K562 (cell line): ENCODE data around the gene CRELD2. TPM values are rescaled to one million over a fixed set of nuclear protein-coding genes. Genes with fewer than 3 reads are reported as not detected.

Experiments used
- ATAC-seq: fragments of 200-7000 bp; cut with Tn5 transposase; 3 replicates; pipeline ENCODE4 v1.9.1; 2020; ENCODE audit warnings: moderate library complexity
- BruUV-seq: library from RNA; stranded (reverse); fragments of 400-500 nt; replicated peaks from 2 replicates; lab custom pipeline; 2021; lab: Mats Ljungman, UMichigan
- CTCF ChIA-PET: fragments of 300-600 bp; formaldehyde crosslinking; extraction: SDS; loops from one replicate; lab custom pipeline; 2021; ENCODE audit warnings: low intra/inter-chr PET ratio; lab: Yijun Ruan, JAX
- POLR2A ChIA-PET: fragments of 300-600, 350-650 bp; sonication (Branson Sonifier 250); formaldehyde crosslinking; extraction: SDS; loops from one replicate; lab custom pipeline; 2021; ENCODE audit warnings: antibody characterized with exemption, inconsistent platforms; lab: Yijun Ruan, JAX
- DNase-seq, 4 experiments: peaks; one replicate each; pipeline versions ENCODE4 v3.0.0 to v3.0.0-alpha.2; 2011 to 2018; ENCODE audit warnings: low spot score in 3 of 4, mixed read lengths in 3 of 4; ENCODE audit errors: extremely low read depth in 1 of 4
- FAIRE-seq: peaks from 2 replicates; lab custom pipeline; 2011; peaks lifted over from hg19 to GRCh38; lab: Jason Lieb, UNC
- H2AFZ ChIP-seq: 2 replicates; pipeline ENCODE4 v1.6.0; 2011; ENCODE audit warnings: low read depth, low read length, control low read depth, inconsistent platforms
- H3K27ac ChIP-seq: fragments of 200-600 bp; 3 replicates; pipeline ENCODE4 v1.8.0; 2011; ENCODE audit warnings: low read depth, mild to moderate bottlenecking, control low read depth, inconsistent platforms, low read length, moderate library complexity, mixed read lengths; ENCODE audit errors: extremely low read depth
- H3K27me3 ChIP-seq, 2 experiments: fragments of 300-600 bp in 1 of 2; 2 replicates in 1 of 2; 3 replicates in 1 of 2; pipeline versions ENCODE4 v1.6.0 to v1.8.0; 2011; ENCODE audit warnings: inconsistent platforms in 2 of 2, low read length in 2 of 2, mild to moderate bottlenecking in 1 of 2, mixed read lengths in 1 of 2, moderate library complexity in 1 of 2; ENCODE audit not compliant: control insufficient read depth in 2 of 2, insufficient read depth in 2 of 2
- H3K36me3 ChIP-seq: fragments of 300-600 bp; 3 replicates; pipeline ENCODE4 v1.8.0; 2011; ENCODE audit warnings: mild to moderate bottlenecking, low read length, inconsistent platforms; ENCODE audit not compliant: control insufficient read depth, insufficient read depth
- H3K4me1 ChIP-seq, 2 experiments: fragments of 200-600 bp in 1 of 2; replicated peaks in 1 of 2; 2 replicates in 1 of 2; 3 replicates in 1 of 2; pipeline versions ENCODE4 v1.5.1 to v1.8.0; 2011; ENCODE audit warnings: inconsistent platforms in 2 of 2, low read length in 2 of 2, mild to moderate bottlenecking in 1 of 2, mixed read lengths in 1 of 2, moderate library complexity in 1 of 2; ENCODE audit not compliant: control insufficient read depth in 2 of 2, insufficient read depth in 2 of 2
- H3K4me2 ChIP-seq: 2 replicates; pipeline ENCODE4 v1.6.1; 2011; ENCODE audit warnings: low read length, control low read depth, inconsistent platforms, mixed read lengths; ENCODE audit not compliant: insufficient read depth
- H3K4me3 ChIP-seq: fragments of 200-600 bp; sonication (generic), shearing (Covaris generic); 2 replicates; pipeline ENCODE4 v1.5.1; 2016; ENCODE audit warnings: control low read depth, inconsistent platforms
- H3K79me2 ChIP-seq: fragments of 200-600 bp; 3 replicates; pipeline ENCODE4 v1.8.0; 2011; ENCODE audit warnings: low read length, inconsistent platforms; ENCODE audit not compliant: control insufficient read depth, insufficient read depth
- H3K9ac ChIP-seq, 2 experiments: 2 replicates each; pipeline versions ENCODE4 v1.6.0 to v1.6.1; 2011; ENCODE audit warnings: low read depth in 2 of 2, low read length in 2 of 2, control low read depth in 1 of 2, inconsistent platforms in 1 of 2, mild to moderate bottlenecking in 1 of 2, mixed read lengths in 1 of 2; ENCODE audit not compliant: insufficient read depth in 1 of 2
- H3K9me1 ChIP-seq: one replicate; pipeline ENCODE4 v1.6.0; 2011; ENCODE audit warnings: inconsistent platforms, mild to moderate bottlenecking, low read length, moderate library complexity; ENCODE audit not compliant: control insufficient read depth, insufficient read depth
- H3K9me3 ChIP-seq: replicated peaks from 2 replicates; pipeline ENCODE4 v1.5.1; 2011; ENCODE audit warnings: low read depth, low read length, inconsistent platforms; ENCODE audit not compliant: control insufficient read depth, insufficient read depth
- H4K20me1 ChIP-seq: replicated peaks from 2 replicates; pipeline ENCODE4 v1.6.1; 2011; ENCODE audit warnings: low read length, inconsistent platforms, mixed read lengths; ENCODE audit not compliant: control insufficient read depth, insufficient read depth
- BCOR ChIP-seq: fragments of 450-650 bp; IDR thresholded peaks from 2 replicates; pipeline ENCODE4 v1.6.1; 2016
- BRF2 ChIP-seq: IDR thresholded peaks from 3 replicates; pipeline ENCODE4 v1.6.1; 2011; ENCODE audit warnings: borderline replicate concordance, mild to moderate bottlenecking; ENCODE audit not compliant: insufficient read length, insufficient read depth
- KDM1A ChIP-seq, 2 experiments: fragments of 450-650 bp; IDR thresholded peaks; 2 replicates each; pipeline ENCODE4 v1.6.1; 2016; ENCODE audit warnings: mild to moderate bottlenecking in 2 of 2
- TCF15 ChIP-seq: fragments of 250-450 bp; sonication (Bioruptor Pico); IDR thresholded peaks from 2 replicates; pipeline ENCODE4 v1.8.0; 2022; ENCODE audit warnings: moderate library complexity, mild to moderate bottlenecking, inconsistent platforms
- ZNF146 ChIP-seq: IDR thresholded peaks from one replicate; pipeline ENCODE4 v1.6.1; 2018; ENCODE audit warnings: missing compliant biosample characterization; ENCODE audit not compliant: unreplicated experiment
- WGBS: fragments of 100-300 bp; shearing (Covaris generic); methylation state at CpG from one replicate; pipeline ENCODE4 v1.1.6; 2016; ENCODE audit warnings: low coverage, mixed read lengths; ENCODE audit not compliant: insufficient coverage; ENCODE audit errors: missing lambda C conversion rate; 5-methylcytosine and 5-hydroxymethylcytosine counted together
- in situ Hi-C: fragments of 300-500 bp; cut with MboI; formaldehyde crosslinking; loops from 4 replicates; pipeline ENCODE4 v1.15.0; 2018; ENCODE audit warnings: inconsistent platforms, mixed read lengths
- intact Hi-C: fragments of 100-400 bp; cut with micrococcal nuclease; formaldehyde crosslinking; loops from 2 replicates; pipeline ENCODE4 v1.14.2; 2022
- polyA plus RNA-seq, 8 experiments: library from polyadenylated mRNA; depleted of rRNA in 4 of 8; stranded (reverse) in 5 of 8; unstranded in 3 of 8; fragments of >200 nt; fragmentation: Nextera tagmentation in 2 of 8; fragmentation: Illumina TruSeq in 1 of 8; extraction: Ambion mirVana in 2 of 8; extraction: Trizol in 1 of 8; gene quantifications; 2 replicates each; pipeline versions ENCODE4 v1.2.1 to v1.2.3, GENCODE V29; 2011 to 2014; ENCODE audit warnings: inconsistent platforms in 1 of 8, missing spikeins in 1 of 8
- total RNA-seq, 7 experiments: library from RNA; depleted of rRNA in 6 of 7; stranded (reverse); fragments of >200 nt in 6 of 7; fragmentation: Illumina TruSeq in 2 of 7; extraction: Trizol in 2 of 7; gene quantifications; 2 replicates each; pipeline versions ENCODE4 v1.2.1 to v1.2.3, GENCODE V29; 2011 to 2021; ENCODE audit warnings: low replicate concordance in 1 of 7

Gene CRELD2
- total and polyA plus RNA-seq, 9 of the 15 experiments (the other 6 are each of a cell fraction or from before 2014, with no cell fraction given) = 0.96 to 25.3 (median 8.8) TPM

- Histone ChIP-seq H3K27ac (no peak overlapping the region), H3K9ac (no peak overlapping the region), H2AFZ (no peak overlapping the region), H3K9me3 (peaks cover 3% of the 10 kb centered on the region), H3K4me1 (peaks cover 6 to 13% of the 10 kb centered on the region in 2 experiments; a peak in 4 of 5 replicates), H3K4me2 (no peak overlapping the region), H3K27me3 (no peaks in the 10 kb centered on the region), H3K36me3 (peaks cover 5% of the 10 kb centered on the region; the same call in 2 of the 3 replicates), H4K20me1 (peaks cover 9% of the 10 kb centered on the region; the same call in 1 of the 2 replicates), H3K4me3 (no peak overlapping the region), H3K9me1 (no peaks in the 10 kb centered on the region), H3K79me2 (peaks cover 80% of the 10 kb centered on the region)
- ATAC-seq (no peak), FAIRE-seq (no peak), DNase-seq (no peak)
- 82% methylated on average over 10 of the region's 14 CpGs for WGBS
- BruUV-seq = no TSS peak
- ChIA-PET POLR2A (interaction anchor here (1.1 to 1.6 kb wide), 2 partner anchors 10 to 14 kb away, joined by 4 to 6 read pairs; no protein-coding TSS in a partner anchor), CTCF (no interaction called here)
- TF ChIP-seq KDM1A (IDR thresholded peaks at IDR 0.05) (peak; percentile 16 to 34; a peak in 2 of 4 replicates), BCOR (peak; percentile 56), ZNF146 (CRISPR knock-in tag) (peak; percentile 95), TCF15 (no peak), BRF2 (no peak)
- intact Hi-C loops = no loop called here
- in situ Hi-C loops = no loop called here
Measured at GRCh38 chr22:49869845-49870712, 48.4 kb upstream of the CRELD2 start.
